DND-41 (cell line): ENCODE results near the gene UBXN2A.
"Not testable (repeated sequence)": the region's sequence is repeated elsewhere in the genome, so short reads cannot be mapped to it uniquely, and the experiment has no call there.

Source experiments
- ATAC-seq: fragments of 200-7000 bp; cut with Tn5 transposase; 3 replicates; pipeline ENCODE4 v1.9.1; 2021; ENCODE audit warnings: low read depth; ENCODE audit not compliant: insufficient read depth
- DNase-seq: peaks from one replicate; pipeline ENCODE4 v3.0.0-alpha.2; 2020
- H2AFZ ChIP-seq: 2 replicates; pipeline ENCODE4 v1.6.0; 2012; ENCODE audit warnings: low read depth, low read length
- H3K27ac ChIP-seq: 2 replicates; pipeline ENCODE4 v1.5.1; 2012; ENCODE audit warnings: low read length, inconsistent platforms
- H3K27me3 ChIP-seq: fragments of 200-600 bp; sonication (generic); 2 replicates; pipeline ENCODE4 v1.6.0; 2012; ENCODE audit warnings: low read length, mild to moderate bottlenecking, inconsistent platforms; ENCODE audit not compliant: insufficient read depth, poor library complexity
- H3K36me3 ChIP-seq: 2 replicates; pipeline ENCODE4 v1.5.1; 2012; ENCODE audit warnings: low read length, inconsistent platforms; ENCODE audit not compliant: insufficient read depth
- H3K4me1 ChIP-seq: 2 replicates; pipeline ENCODE4 v1.5.1; 2012; ENCODE audit warnings: mild to moderate bottlenecking, low read length; ENCODE audit not compliant: insufficient read depth
- H3K4me2 ChIP-seq: 2 replicates; pipeline ENCODE4 v1.6.0; 2012; ENCODE audit warnings: mild to moderate bottlenecking, moderate library complexity, low read length, inconsistent platforms; ENCODE audit not compliant: insufficient read depth
- H3K4me3 ChIP-seq, 2 experiments: fragments of 200-600 bp in 1 of 2; shearing (Covaris generic) in 1 of 2; 2 replicates each; pipeline ENCODE4 v1.5.1; 2012 to 2016; ENCODE audit warnings: inconsistent platforms in 2 of 2, low read length in 2 of 2, mild to moderate bottlenecking in 2 of 2, low read depth in 1 of 2, moderate library complexity in 1 of 2
- H3K79me2 ChIP-seq: 2 replicates; pipeline ENCODE4 v1.6.0; 2012; ENCODE audit warnings: low read length, inconsistent platforms; ENCODE audit not compliant: insufficient read depth
- H3K9ac ChIP-seq: 2 replicates; pipeline ENCODE4 v1.6.0; 2012; ENCODE audit warnings: low read depth, mild to moderate bottlenecking, inconsistent platforms, low read length, moderate library complexity
- H3K9me3 ChIP-seq: 2 replicates; pipeline ENCODE4 v1.5.1; 2012; ENCODE audit warnings: low read length, moderate library complexity, mild to moderate bottlenecking, inconsistent platforms; ENCODE audit not compliant: insufficient read depth, severe bottlenecking
- H4K20me1 ChIP-seq: 2 replicates; pipeline ENCODE4 v1.6.0; 2012; ENCODE audit warnings: low read length; ENCODE audit not compliant: insufficient read depth
- EZH2 ChIP-seq: IDR thresholded peaks from 3 replicates; pipeline ENCODE4 v1.6.1; 2012; ENCODE audit warnings: borderline replicate concordance, low read depth, mild to moderate bottlenecking, moderate library complexity, low read length, inconsistent platforms; ENCODE audit not compliant: severe bottlenecking
- TF ChIP-seq, protein P1 (sequence below): IDR thresholded peaks from 2 replicates; pipeline ENCODE4 v1.5.1; 2012; ENCODE audit warnings: borderline replicate concordance, low read length, moderate library complexity, mild to moderate bottlenecking; ENCODE audit not compliant: poor library complexity, severe bottlenecking; ENCODE audit errors: extremely low read depth

The UBXN2A gene

GRCh38 chr2:24038786-24039499 lies 98.7 kb downstream of the UBXN2A start:
- no peak overlapping the region for H2AFZ ChIP-seq
- H3K4me2 ChIP-seq = no peak overlapping the region
- peaks cover 14% of the 10 kb centered on the region; the same call in 1 of the 2 replicates for H3K4me1 ChIP-seq
- H3K9ac ChIP-seq = no peak overlapping the region
- H3K9me3 ChIP-seq = no peaks in the 10 kb centered on the region
- no peaks in the 10 kb centered on the region for H3K27me3 ChIP-seq
- H3K36me3 ChIP-seq = peaks cover 36% of the 10 kb centered on the region
- TF ChIP-seq, protein P1, sequence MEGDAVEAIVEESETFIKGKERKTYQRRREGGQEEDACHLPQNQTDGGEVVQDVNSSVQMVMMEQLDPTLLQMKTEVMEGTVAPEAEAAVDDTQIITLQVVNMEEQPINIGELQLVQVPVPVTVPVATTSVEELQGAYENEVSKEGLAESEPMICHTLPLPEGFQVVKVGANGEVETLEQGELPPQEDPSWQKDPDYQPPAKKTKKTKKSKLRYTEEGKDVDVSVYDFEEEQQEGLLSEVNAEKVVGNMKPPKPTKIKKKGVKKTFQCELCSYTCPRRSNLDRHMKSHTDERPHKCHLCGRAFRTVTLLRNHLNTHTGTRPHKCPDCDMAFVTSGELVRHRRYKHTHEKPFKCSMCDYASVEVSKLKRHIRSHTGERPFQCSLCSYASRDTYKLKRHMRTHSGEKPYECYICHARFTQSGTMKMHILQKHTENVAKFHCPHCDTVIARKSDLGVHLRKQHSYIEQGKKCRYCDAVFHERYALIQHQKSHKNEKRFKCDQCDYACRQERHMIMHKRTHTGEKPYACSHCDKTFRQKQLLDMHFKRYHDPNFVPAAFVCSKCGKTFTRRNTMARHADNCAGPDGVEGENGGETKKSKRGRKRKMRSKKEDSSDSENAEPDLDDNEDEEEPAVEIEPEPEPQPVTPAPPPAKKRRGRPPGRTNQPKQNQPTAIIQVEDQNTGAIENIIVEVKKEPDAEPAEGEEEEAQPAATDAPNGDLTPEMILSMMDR = no peak
- no peak for TF ChIP-seq EZH2
- H3K79me2 ChIP-seq = peaks cover 77% of the 10 kb centered on the region
- H3K4me3 ChIP-seq = no peak overlapping the region
- ATAC-seq = no peak
- H4K20me1 ChIP-seq = peaks cover 5% of the 10 kb centered on the region; the same call in 1 of the 2 replicates
- no peak overlapping the region for H3K27ac ChIP-seq
- no peak for DNase-seq

DNA sequence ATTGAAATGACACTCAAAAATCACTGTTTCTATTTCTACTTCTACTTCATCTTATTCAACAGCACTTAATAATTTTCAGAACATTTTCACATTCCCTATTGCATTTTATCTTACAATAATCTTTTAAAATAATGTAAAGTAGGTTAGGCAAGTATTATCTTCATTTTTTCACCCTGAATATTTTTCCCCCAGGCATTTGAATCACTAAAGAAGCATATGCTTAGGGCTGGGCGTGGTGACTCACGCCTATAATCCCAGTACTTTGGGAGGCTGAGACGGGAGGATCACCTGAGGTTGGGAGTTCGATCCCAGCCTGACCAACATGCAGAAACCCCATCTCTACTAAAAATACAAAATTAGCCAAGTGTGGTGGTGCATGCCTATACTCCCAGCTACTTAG lies 100.2 kb downstream of the UBXN2A start:
- Histone ChIP-seq H3K4me1 (peaks cover 19% of the 10 kb centered on the region), H3K36me3 (peaks cover 33% of the 10 kb centered on the region), H3K4me2 (no peak overlapping the region), H3K9me3 (no peaks in the 10 kb centered on the region), H2AFZ (no peak overlapping the region), H3K79me2 (peaks cover 79% of the 10 kb centered on the region), H3K9ac (no peak overlapping the region), H3K27ac (no peak overlapping the region), H3K27me3 (no peaks in the 10 kb centered on the region), H3K4me3 (no peak overlapping the region), H4K20me1 (peaks cover 6% of the 10 kb centered on the region; the same call in 1 of the 2 replicates)
- no peak for ATAC-seq
- DNase-seq = no peak
- TF ChIP-seq, protein P1 = no peak
- TF ChIP-seq EZH2 = no peak

DNA sequence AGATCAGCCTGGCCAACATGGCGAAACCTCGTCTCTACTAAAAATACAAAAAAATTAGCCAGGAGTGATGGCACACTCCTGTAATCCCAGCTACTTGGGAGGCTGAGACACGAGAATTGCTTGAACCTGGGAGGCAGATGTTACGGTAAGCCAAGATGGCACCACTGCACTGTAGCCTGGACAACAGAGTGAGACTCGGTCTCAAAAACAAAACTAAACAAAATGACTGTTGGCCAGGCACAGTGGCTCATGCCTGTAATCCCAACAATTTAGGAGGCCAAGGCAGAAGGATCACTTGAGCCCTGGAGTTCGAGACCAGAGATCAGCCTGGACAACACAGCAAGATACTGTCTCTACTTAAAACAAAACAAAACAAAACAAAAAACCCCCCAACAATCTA lies 102.9 kb downstream of the UBXN2A start:
- H3K9ac ChIP-seq, H3K27me3 ChIP-seq, H3K27ac ChIP-seq, ATAC-seq, H4K20me1 ChIP-seq, H3K9me3 ChIP-seq, DNase-seq, H3K4me2 ChIP-seq, H2AFZ ChIP-seq, H3K4me3 ChIP-seq: not testable (repeated sequence)
- H3K4me1 ChIP-seq = peaks cover 22% of the 10 kb centered on the region
- H3K79me2 ChIP-seq = peaks cover 74% of the 10 kb centered on the region
- H3K36me3 ChIP-seq = peaks cover 13% of the 10 kb centered on the region
